Measurements from ENCODE around the gene RASSF8.
A peak's percentile ranks its signal among the peaks of the same experiment; 100 is the strongest.

The RASSF8 gene

GRCh38 chr12:25958428-25959070 lies at the start of gene RASSF8:
Gene RASSF8, plus strand, starts transcription at chr12:25958682. Its CDS starts 96,662 bp downstream, at chr12:26055344.
- peak within 1 kb of the TSS; percentile 72 to 92 (median 89) for H3K4me3 ChIP-seq (ENCODE audit: low read depth in 1 of 5, low read length in 5 of 5)
- H3K36me3 ChIP-seq (ENCODE audit: control insufficient read depth in 5 of 5, insufficient read depth in 5 of 5, low read length in 5 of 5): peaks cover 0 to 8% (median 0%) of the 10 kb centered on the region in 5 donors
- H3K9me3 ChIP-seq (ENCODE audit: control insufficient read depth in 5 of 5, low read length in 5 of 5): no peaks in the 10 kb centered on the region
- peak within 1 kb of the TSS; percentile 69 to 86 (median 78) for H3K9ac ChIP-seq (ENCODE audit: low read length in 5 of 5)
- H3K4me1 ChIP-seq (ENCODE audit: control insufficient read depth in 5 of 5, insufficient read depth in 5 of 5, low read length in 5 of 5): peaks cover 0 to 35% (median 27%) of the 10 kb centered on the region in 5 donors
- H3K27ac ChIP-seq (ENCODE audit: low read depth, low read length): peak within 1 kb of the TSS; percentile 86
- H3K27me3 ChIP-seq (ENCODE audit: control insufficient read depth in 5 of 5, insufficient read depth in 4 of 5, low read length in 5 of 5): no peaks in the 10 kb centered on the region

GRCh38 chr12:25914551-25914950 lies 43.9 kb upstream of the RASSF8 start:
- Histone ChIP-seq H3K9me3 (ENCODE audit: control insufficient read depth in 5 of 5, low read length in 5 of 5) (no peaks in the 10 kb centered on the region), H3K9ac (ENCODE audit: low read length in 5 of 5) (no peak overlapping the region), H3K36me3 (ENCODE audit: control insufficient read depth in 5 of 5, insufficient read depth in 5 of 5, low read length in 5 of 5) (no peaks in the 10 kb centered on the region), H3K4me3 (ENCODE audit: low read depth in 1 of 5, low read length in 5 of 5) (no peak overlapping the region), H3K27ac (ENCODE audit: low read depth, low read length) (no peak overlapping the region), H3K27me3 (ENCODE audit: control insufficient read depth in 5 of 5, insufficient read depth in 4 of 5, low read length in 5 of 5) (no peaks in the 10 kb centered on the region), H3K4me1 (ENCODE audit: control insufficient read depth in 5 of 5, insufficient read depth in 5 of 5, low read length in 5 of 5) (no peaks in the 10 kb centered on the region)

DNA sequence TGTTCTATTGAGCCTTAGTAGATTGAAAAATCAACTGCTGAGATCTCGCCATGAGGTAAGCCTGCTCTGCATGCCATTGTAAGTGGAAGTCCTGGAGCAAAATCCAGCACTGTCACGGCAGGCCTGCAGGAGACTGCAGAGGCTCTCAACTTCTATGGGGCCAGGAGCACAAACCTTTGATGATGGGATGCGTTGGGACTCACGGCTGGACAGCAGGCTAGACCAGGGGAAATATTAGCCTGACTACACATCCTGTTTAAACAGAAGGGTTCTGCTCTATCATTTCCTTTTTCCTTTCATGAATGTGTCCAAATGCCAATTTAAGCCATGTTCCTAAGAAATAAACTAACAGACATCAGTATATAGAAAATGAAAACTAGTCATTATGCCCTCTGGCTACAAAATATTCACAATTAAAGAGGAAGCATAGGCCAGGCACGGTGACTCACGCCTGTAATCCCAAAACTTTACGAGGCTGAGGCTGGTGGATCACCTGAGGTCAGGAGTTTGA lies 33.9 kb upstream of the RASSF8 start:
- H3K36me3 ChIP-seq (ENCODE audit: control insufficient read depth in 5 of 5, insufficient read depth in 5 of 5, low read length in 5 of 5): no peaks in the 10 kb centered on the region

DNA sequence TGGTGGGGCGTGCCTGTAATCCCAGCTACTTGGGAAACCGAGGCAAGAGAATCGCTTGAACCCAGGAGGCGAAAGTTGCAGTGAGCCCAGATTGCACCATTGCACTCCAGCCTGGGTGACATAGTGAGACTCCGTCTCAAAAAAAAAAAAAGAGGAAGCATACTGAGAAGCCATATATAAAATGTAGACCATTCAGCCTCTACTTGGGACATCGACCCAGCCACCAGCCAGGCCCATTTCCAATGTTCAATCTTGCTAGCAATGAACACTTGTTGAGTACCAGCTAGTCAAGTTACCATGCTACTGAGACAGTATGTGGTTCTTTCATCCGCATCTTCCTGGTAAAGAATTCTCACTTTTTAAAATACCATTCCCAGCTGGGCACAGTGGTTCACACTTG lies 33.4 kb upstream of the RASSF8 start:
- peaks cover 0 to 2% (median 0%) of the 10 kb centered on the region in 5 donors for H3K4me1 ChIP-seq (ENCODE audit: control insufficient read depth in 5 of 5, insufficient read depth in 5 of 5, low read length in 5 of 5)
- H3K4me3 ChIP-seq (ENCODE audit: low read depth in 1 of 5, low read length in 5 of 5): no peak overlapping the region
- no peak overlapping the region for H3K27ac ChIP-seq (ENCODE audit: low read depth, low read length)
- no peaks in the 10 kb centered on the region for H3K9me3 ChIP-seq (ENCODE audit: control insufficient read depth in 5 of 5, low read length in 5 of 5)
- no peaks in the 10 kb centered on the region for H3K36me3 ChIP-seq (ENCODE audit: control insufficient read depth in 5 of 5, insufficient read depth in 5 of 5, low read length in 5 of 5)
- H3K27me3 ChIP-seq (ENCODE audit: control insufficient read depth in 5 of 5, insufficient read depth in 4 of 5, low read length in 5 of 5): no peaks in the 10 kb centered on the region
- H3K9ac ChIP-seq (ENCODE audit: low read length in 5 of 5): no peak overlapping the region

More for the DNA sequence above, 33.9 kb upstream of the RASSF8 start:
- no peak overlapping the region for H3K27ac ChIP-seq (ENCODE audit: low read depth, low read length)
- no peaks in the 10 kb centered on the region for H3K27me3 ChIP-seq (ENCODE audit: control insufficient read depth in 5 of 5, insufficient read depth in 4 of 5, low read length in 5 of 5)
- H3K9me3 ChIP-seq (ENCODE audit: control insufficient read depth in 5 of 5, low read length in 5 of 5): no peaks in the 10 kb centered on the region
- H3K4me1 ChIP-seq (ENCODE audit: control insufficient read depth in 5 of 5, insufficient read depth in 5 of 5, low read length in 5 of 5): peaks cover 0 to 2% (median 0%) of the 10 kb centered on the region in 5 donors
- no peak overlapping the region for H3K4me3 ChIP-seq (ENCODE audit: low read depth in 1 of 5, low read length in 5 of 5)
- H3K9ac ChIP-seq (ENCODE audit: low read length in 5 of 5): no peak overlapping the region

- Histone ChIP-seq H3K9ac (ENCODE audit: low read length in 5 of 5) (no peak overlapping the region), H3K9me3 (ENCODE audit: control insufficient read depth in 5 of 5, low read length in 5 of 5) (no peaks in the 10 kb centered on the region), H3K4me1 (ENCODE audit: control insufficient read depth in 5 of 5, insufficient read depth in 5 of 5, low read length in 5 of 5) (peaks cover 0 to 2% (median 0%) of the 10 kb centered on the region in 5 donors), H3K27me3 (ENCODE audit: control insufficient read depth in 5 of 5, insufficient read depth in 4 of 5, low read length in 5 of 5) (no peaks in the 10 kb centered on the region), H3K36me3 (ENCODE audit: control insufficient read depth in 5 of 5, insufficient read depth in 5 of 5, low read length in 5 of 5) (no peaks in the 10 kb centered on the region), H3K4me3 (ENCODE audit: low read depth in 1 of 5, low read length in 5 of 5) (no peak overlapping the region), H3K27ac (ENCODE audit: low read depth, low read length) (no peak overlapping the region)
Observed at GRCh38 chr12:25926536-25926935, 31.9 kb upstream of the RASSF8 start.

DNA sequence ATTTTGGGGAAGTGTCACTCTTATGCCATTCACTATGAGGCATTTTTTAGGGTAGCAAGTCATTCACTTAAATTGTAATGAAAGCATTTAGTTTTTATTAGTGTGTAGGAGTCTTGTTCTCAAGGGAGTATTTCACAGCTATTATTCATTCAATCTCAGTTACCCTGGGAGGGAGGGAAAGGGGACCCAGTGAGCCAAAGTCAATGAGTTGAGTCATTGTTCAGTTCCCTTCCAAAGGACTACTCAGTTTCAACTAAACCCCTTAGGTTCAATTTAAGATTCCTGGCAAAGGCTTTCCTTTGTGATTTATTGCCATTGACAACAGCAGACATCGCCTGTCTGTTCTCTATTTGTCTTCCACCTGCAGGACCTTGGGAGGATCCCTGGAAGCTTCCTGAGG lies 29.3 kb upstream of the RASSF8 start:
- no peak overlapping the region for H3K4me3 ChIP-seq (ENCODE audit: low read depth in 1 of 5, low read length in 5 of 5)
- H3K36me3 ChIP-seq (ENCODE audit: control insufficient read depth in 5 of 5, insufficient read depth in 5 of 5, low read length in 5 of 5): no peaks in the 10 kb centered on the region
- no peak overlapping the region for H3K27ac ChIP-seq (ENCODE audit: low read depth, low read length)
- no peaks in the 10 kb centered on the region for H3K9me3 ChIP-seq (ENCODE audit: control insufficient read depth in 5 of 5, low read length in 5 of 5)
- H3K27me3 ChIP-seq (ENCODE audit: control insufficient read depth in 5 of 5, insufficient read depth in 4 of 5, low read length in 5 of 5): no peaks in the 10 kb centered on the region
- H3K4me1 ChIP-seq (ENCODE audit: control insufficient read depth in 5 of 5, insufficient read depth in 5 of 5, low read length in 5 of 5): peaks cover 0 to 2% (median 0%) of the 10 kb centered on the region in 5 donors
- no peak overlapping the region for H3K9ac ChIP-seq (ENCODE audit: low read length in 5 of 5)

DNA sequence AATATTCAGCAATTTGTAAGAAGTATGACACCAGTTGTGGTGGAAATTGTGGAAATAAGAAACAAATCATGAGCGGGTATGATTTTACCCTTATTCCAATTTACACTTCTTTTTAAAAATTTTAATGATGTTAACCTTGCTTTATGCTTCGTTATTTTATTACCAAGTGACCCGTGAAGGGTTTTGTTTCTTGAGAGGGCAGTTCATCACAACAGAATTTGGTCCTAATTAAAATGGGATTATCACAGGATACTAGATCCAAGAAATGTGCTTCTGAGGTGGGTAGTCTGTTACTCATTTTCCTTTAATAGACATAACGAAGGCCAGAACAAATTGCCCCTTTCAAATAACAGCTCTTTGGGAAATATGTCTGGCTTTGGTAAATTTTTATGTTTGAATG lies 25.5 kb upstream of the RASSF8 start:
- no peak overlapping the region for H3K27ac ChIP-seq (ENCODE audit: low read depth, low read length)
- no peak overlapping the region for H3K4me3 ChIP-seq (ENCODE audit: low read depth in 1 of 5, low read length in 5 of 5)
- H3K27me3 ChIP-seq (ENCODE audit: control insufficient read depth in 5 of 5, insufficient read depth in 4 of 5, low read length in 5 of 5): no peaks in the 10 kb centered on the region
- no peaks in the 10 kb centered on the region for H3K4me1 ChIP-seq (ENCODE audit: control insufficient read depth in 5 of 5, insufficient read depth in 5 of 5, low read length in 5 of 5)
- no peaks in the 10 kb centered on the region for H3K36me3 ChIP-seq (ENCODE audit: control insufficient read depth in 5 of 5, insufficient read depth in 5 of 5, low read length in 5 of 5)
- H3K9ac ChIP-seq (ENCODE audit: low read length in 5 of 5): no peak overlapping the region
- no peaks in the 10 kb centered on the region for H3K9me3 ChIP-seq (ENCODE audit: control insufficient read depth in 5 of 5, low read length in 5 of 5)

- Histone ChIP-seq H3K4me1 (ENCODE audit: control insufficient read depth in 5 of 5, insufficient read depth in 5 of 5, low read length in 5 of 5) (no peaks in the 10 kb centered on the region), H3K27ac (ENCODE audit: low read depth, low read length) (no peak overlapping the region), H3K4me3 (ENCODE audit: low read depth in 1 of 5, low read length in 5 of 5) (no peak overlapping the region), H3K36me3 (ENCODE audit: control insufficient read depth in 5 of 5, insufficient read depth in 5 of 5, low read length in 5 of 5) (no peaks in the 10 kb centered on the region), H3K9ac (ENCODE audit: low read length in 5 of 5) (no peak overlapping the region), H3K9me3 (ENCODE audit: control insufficient read depth in 5 of 5, low read length in 5 of 5) (no peaks in the 10 kb centered on the region), H3K27me3 (ENCODE audit: control insufficient read depth in 5 of 5, insufficient read depth in 4 of 5, low read length in 5 of 5) (no peaks in the 10 kb centered on the region)
Observed at GRCh38 chr12:25934456-25934855, 24.0 kb upstream of the RASSF8 start.

- no peak overlapping the region for H3K27ac ChIP-seq (ENCODE audit: low read depth, low read length)
Observed at GRCh38 chr12:25935355-25936144, 22.9 kb upstream of the RASSF8 start.

GRCh38 chr12:25937096-25937495 lies 21.4 kb upstream of the RASSF8 start:
- H3K4me1 ChIP-seq (ENCODE audit: control insufficient read depth in 5 of 5, insufficient read depth in 5 of 5, low read length in 5 of 5): no peaks in the 10 kb centered on the region
- no peaks in the 10 kb centered on the region for H3K27me3 ChIP-seq (ENCODE audit: control insufficient read depth in 5 of 5, insufficient read depth in 4 of 5, low read length in 5 of 5)
- H3K9me3 ChIP-seq (ENCODE audit: control insufficient read depth in 5 of 5, low read length in 5 of 5): no peaks in the 10 kb centered on the region
- no peak overlapping the region for H3K4me3 ChIP-seq (ENCODE audit: low read depth in 1 of 5, low read length in 5 of 5)
- H3K36me3 ChIP-seq (ENCODE audit: control insufficient read depth in 5 of 5, insufficient read depth in 5 of 5, low read length in 5 of 5): no peaks in the 10 kb centered on the region
- H3K27ac ChIP-seq (ENCODE audit: low read depth, low read length): no peak overlapping the region
- no peak overlapping the region for H3K9ac ChIP-seq (ENCODE audit: low read length in 5 of 5)

More at GRCh38 chr12:25935355-25936144, 22.9 kb upstream of the RASSF8 start:
- Histone ChIP-seq H3K4me1 (ENCODE audit: control insufficient read depth in 5 of 5, insufficient read depth in 5 of 5, low read length in 5 of 5) (no peaks in the 10 kb centered on the region), H3K9ac (ENCODE audit: low read length in 5 of 5) (no peak overlapping the region), H3K4me3 (ENCODE audit: low read depth in 1 of 5, low read length in 5 of 5) (no peak overlapping the region), H3K27me3 (ENCODE audit: control insufficient read depth in 5 of 5, insufficient read depth in 4 of 5, low read length in 5 of 5) (no peaks in the 10 kb centered on the region), H3K36me3 (ENCODE audit: control insufficient read depth in 5 of 5, insufficient read depth in 5 of 5, low read length in 5 of 5) (no peaks in the 10 kb centered on the region), H3K9me3 (ENCODE audit: control insufficient read depth in 5 of 5, low read length in 5 of 5) (no peaks in the 10 kb centered on the region)

Measured in subcutaneous abdominal adipose tissue (tissue), 5 donors.